Epithelial cell of proximal tubule (primary cell): ENCODE measurements around the gene PLXNA4. TPM values are rescaled to one million over a fixed set of nuclear protein-coding genes. Genes with fewer than 3 reads are reported as not detected.

ENCODE experiments used
- DNase-seq: peaks from one replicate; pipeline ENCODE4 v3.0.0-alpha.2; 2011; ENCODE audit warnings: low read depth
- H3K4me3 ChIP-seq: 2 replicates; pipeline ENCODE4 v1.5.1; 2011; ENCODE audit warnings: low read depth, mild to moderate bottlenecking, low read length
- CTCF ChIP-seq: conservative IDR thresholded peaks from 2 replicates; pipeline ENCODE4 v1.5.1; 2012; ENCODE audit warnings: low read depth, mild to moderate bottlenecking, low read length
- total RNA-seq: library from RNA; depleted of rRNA; stranded (reverse); fragments of >200 nt; gene quantifications from 2 replicates; pipeline ENCODE4 v1.2.3, GENCODE V29; 2015

Gene PLXNA4
- total RNA-seq, 1 donor from 2014 or later = not detected

GRCh38 chr7:132518839-132519173, 57.5 kb downstream of the PLXNA4 start:
- no peak for TF ChIP-seq CTCF
- no peak overlapping the region for H3K4me3 ChIP-seq
- no peak for DNase-seq

- no peak overlapping the region for H3K4me3 ChIP-seq
- TF ChIP-seq CTCF = peak; percentile 67
- DNase-seq = no peak
Observed at GRCh38 chr7:132518102-132518838, 58.0 kb downstream of the PLXNA4 start.

- no peak for TF ChIP-seq CTCF
- peak; percentile 56 for DNase-seq
- H3K4me3 ChIP-seq = no peak overlapping the region
Observed at GRCh38 chr7:132516042-132516840, 60.0 kb downstream of the PLXNA4 start.

GRCh38 chr7:132515181-132515580, 61.1 kb downstream of the PLXNA4 start:
- DNase-seq = no peak
- no peak overlapping the region for H3K4me3 ChIP-seq
- TF ChIP-seq CTCF = no peak

GRCh38 chr7:132514430-132514829, 61.8 kb downstream of the PLXNA4 start:
- DNase-seq = no peak
- TF ChIP-seq CTCF = no peak
- H3K4me3 ChIP-seq = no peak overlapping the region

- no peak for DNase-seq
- no peak for TF ChIP-seq CTCF
Observed at GRCh38 chr7:132511921-132512320, 64.3 kb downstream of the PLXNA4 start.

More at GRCh38 chr7:132511921-132512320, 64.3 kb downstream of the PLXNA4 start:
- no peak overlapping the region for H3K4me3 ChIP-seq
